Heart right ventricle (tissue), 16 donors: Measurements from ENCODE around the gene NAP1L1. TPM values are rescaled to one million over a fixed set of nuclear protein-coding genes. Genes with fewer than 3 reads are reported as not detected.
A peak's percentile ranks its signal among the peaks of the same experiment; 100 is the strongest.

Experiments used
- ATAC-seq, 8 donors: fragments of 200-7000 bp; cut with Tn5 transposase; one replicate each; pipeline ENCODE4 v1.9.1; 2020; ENCODE audit warnings: mild to moderate bottlenecking in 8 of 8, moderate library complexity in 8 of 8, moderate number of reproducible peaks in 1 of 8
- DNase-seq, 2 donors: peaks; one replicate each; pipeline ENCODE4 v3.0.0-alpha.2; 2020
- H3K27ac ChIP-seq, 10 donors: fragments of 200-600 bp; sonication (generic) in 2 of 10; one replicate each; pipeline versions ENCODE4 v1.5.0 to v1.8.0; 2020 to 2022; ENCODE audit warnings: mild to moderate bottlenecking in 3 of 10
- H3K27me3 ChIP-seq, 7 donors: fragments of 200-600 bp; one replicate each; pipeline ENCODE4 v1.8.0; 2021 to 2022; ENCODE audit warnings: mild to moderate bottlenecking in 2 of 7
- H3K36me3 ChIP-seq, 9 donors: fragments of 200-600 bp; sonication (generic) in 1 of 9; one replicate each; pipeline versions ENCODE4 v1.5.0 to v1.8.0; 2020 to 2022; ENCODE audit warnings: mild to moderate bottlenecking in 2 of 9
- H3K4me1 ChIP-seq, 9 donors: fragments of 200-600 bp; sonication (generic) in 1 of 9; one replicate each; pipeline versions ENCODE4 v1.5.0 to v1.8.0; 2020 to 2022; ENCODE audit warnings: mild to moderate bottlenecking in 4 of 9
- H3K4me3 ChIP-seq, 10 donors: fragments of 200-600 bp; sonication (generic) in 2 of 10; one replicate each; pipeline versions ENCODE4 v1.5.0 to v1.8.0; 2020 to 2022; ENCODE audit warnings: mild to moderate bottlenecking in 7 of 10, moderate library complexity in 2 of 10
- H3K9me3 ChIP-seq, 11 donors: fragments of 200-600 bp in 10 of 11; sonication (generic) in 2 of 11; one replicate each; pipeline versions ENCODE4 v1.5.0 to v1.8.0; 2013 to 2022; ENCODE audit warnings: mild to moderate bottlenecking in 2 of 11, control low read depth in 1 of 11, moderate library complexity in 1 of 11
- WGBS, 2 donors: extraction: QIAGEN DNeasy Blood & Tissue Kit; methylation state at CpG; one replicate each; pipeline ENCODE4 v1.1.7; 2013; ENCODE audit warnings: inconsistent platforms in 1 of 2; 5-methylcytosine and 5-hydroxymethylcytosine counted together
- intact Hi-C, 10 donors: fragments of 100-400 bp; cut with DNase I; formaldehyde crosslinking; loops; one replicate each; pipeline versions ENCODE4 v1.11.1 to v1.14.2; 2022
- polyA plus RNA-seq, 2 donors: library from polyadenylated mRNA; stranded (reverse); fragments of 200-250 nt; gene quantifications; one replicate each; pipeline ENCODE4 v1.2.3, GENCODE V29; 2013
- total RNA-seq, 10 donors: library from RNA; stranded (reverse); fragmentation: NEBNext Ultra II Directional in 3 of 10; extraction: Animal tissue kit (Norgen Biotek cat#: 25700) in 3 of 10; gene quantifications; one replicate each; pipeline versions ENCODE4 v1.2.1 to v1.2.4, GENCODE V29; 2021 to 2023
- TF ChIP-seq, protein P1 (sequence below), 9 donors: fragments of 200-600 bp; sonication (generic) in 2 of 9; IDR thresholded peaks; one replicate each; pipeline versions ENCODE4 v1.5.0 to v1.8.0; 2021 to 2022; ENCODE audit warnings: antibody characterized with exemption in 9 of 9, mild to moderate bottlenecking in 5 of 9, moderate library complexity in 1 of 9
- donor health status: Arrhythmogenic right ventricular cardiomyopathy.
- donor health status: ischemic (EF 13 %, LVEDD 7.1; RV severe dilation, severe dysfunction).
- donor health status: healthy with polysubstance abuse.
- donor health status: DM: no; HTN: yes; CAD: no.
- donor health status: DM: no; HTN: no; CAD: no.
- donor health status: ischemic (EF 25% LVEDD 6.9; RV normal size, moderate dysfunction).
- donor health status: ischemic (EF 25% LVEDD 5.7; RV mildly dilated, moderate dysfunction).
- donor health status: healthy.
- donor health status: DM: yes; HTN: yes; CAD: no.
- donor health status: Ischemic cardiomyopathy.
- donor health status: ischemic (EF 35%, LVEDD 5.7; RV mildly dilated, moderate dysfunction).
- donor health status: nonischemic (EF 11% LVEDD 7.7; RV severe dilation, severe dysfunction).
- donor health status: DM: yes; HTN: yes; CAD: no.
- donor health status: PGD.
- donor health status: ischemic (EF 29% LVEDD 5.4; RV normal size, mild dysfunction).
- donor health status: nonischemic (EF 23%, LVEDD 6.1; RV moderate dilation, normal function).

Gene NAP1L1
- total and polyA plus RNA-seq, 12 donors = 164 to 363 (median 254) TPM

DNA sequence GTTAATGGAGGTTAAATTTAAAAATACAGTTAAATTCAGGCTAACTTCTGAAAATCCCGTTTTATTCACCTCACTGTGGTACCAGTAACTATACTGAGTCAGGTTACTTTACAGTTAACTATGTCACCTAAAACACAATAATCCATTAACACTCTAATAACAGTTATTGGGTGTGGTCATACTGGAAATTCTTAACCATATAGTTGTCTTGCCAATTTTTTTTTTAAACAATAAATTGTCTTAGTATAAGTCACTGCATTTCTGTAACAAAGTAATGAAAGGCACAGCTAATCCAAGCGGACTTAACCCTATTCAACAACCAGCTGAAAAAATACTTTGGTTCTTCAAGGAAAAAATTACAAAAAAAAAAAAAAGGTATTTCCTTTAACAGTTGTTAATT is 36.7 kb downstream of the NAP1L1 start:
- DNase-seq (no peak), ATAC-seq (no peak)
- Histone ChIP-seq H3K36me3 (peaks cover 0 to 98% (median 42%) of the 10 kb centered on the region in 9 donors), H3K9me3 (no peaks in the 10 kb centered on the region), H3K4me1 (peaks cover 0 to 4% (median 0%) of the 10 kb centered on the region in 9 donors), H3K27me3 (no peaks in the 10 kb centered on the region), H3K4me3 (no peak overlapping the region), H3K27ac (no peak overlapping the region)
- intact Hi-C loops = no loop called here
- WGBS, 2 donors = 86 to 92% methylated on average over 2 of the region's 2 CpGs
- TF ChIP-seq, protein P1, sequence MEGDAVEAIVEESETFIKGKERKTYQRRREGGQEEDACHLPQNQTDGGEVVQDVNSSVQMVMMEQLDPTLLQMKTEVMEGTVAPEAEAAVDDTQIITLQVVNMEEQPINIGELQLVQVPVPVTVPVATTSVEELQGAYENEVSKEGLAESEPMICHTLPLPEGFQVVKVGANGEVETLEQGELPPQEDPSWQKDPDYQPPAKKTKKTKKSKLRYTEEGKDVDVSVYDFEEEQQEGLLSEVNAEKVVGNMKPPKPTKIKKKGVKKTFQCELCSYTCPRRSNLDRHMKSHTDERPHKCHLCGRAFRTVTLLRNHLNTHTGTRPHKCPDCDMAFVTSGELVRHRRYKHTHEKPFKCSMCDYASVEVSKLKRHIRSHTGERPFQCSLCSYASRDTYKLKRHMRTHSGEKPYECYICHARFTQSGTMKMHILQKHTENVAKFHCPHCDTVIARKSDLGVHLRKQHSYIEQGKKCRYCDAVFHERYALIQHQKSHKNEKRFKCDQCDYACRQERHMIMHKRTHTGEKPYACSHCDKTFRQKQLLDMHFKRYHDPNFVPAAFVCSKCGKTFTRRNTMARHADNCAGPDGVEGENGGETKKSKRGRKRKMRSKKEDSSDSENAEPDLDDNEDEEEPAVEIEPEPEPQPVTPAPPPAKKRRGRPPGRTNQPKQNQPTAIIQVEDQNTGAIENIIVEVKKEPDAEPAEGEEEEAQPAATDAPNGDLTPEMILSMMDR (IDR thresholded peaks at IDR 0.05) = no peak

DNA sequence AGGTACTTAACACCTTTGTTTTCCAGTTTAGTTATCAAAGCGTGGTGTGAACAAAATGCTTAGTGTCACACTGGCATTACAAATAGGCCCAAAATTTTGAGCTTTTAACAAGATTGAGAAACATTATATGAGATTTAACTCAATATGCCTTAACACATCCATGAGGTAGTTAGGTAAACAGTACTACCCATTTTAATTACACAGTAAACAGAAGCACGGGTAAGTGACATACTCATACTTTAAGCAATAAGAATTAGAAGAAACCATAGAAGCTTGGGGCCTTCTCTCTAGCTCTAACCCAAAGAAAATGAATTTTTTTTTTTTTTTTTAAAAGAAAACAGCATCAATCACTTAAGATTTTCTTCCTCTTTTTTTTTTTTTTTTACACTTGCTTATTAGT is 37.4 kb downstream of the NAP1L1 start:
- WGBS, 2 donors = 86 to 90% methylated on average over 2 of the region's 2 CpGs
- H3K27me3 ChIP-seq = no peaks in the 10 kb centered on the region
- DNase-seq (no peak), ATAC-seq (no peak)
- H3K36me3 ChIP-seq = peaks cover 0 to 95% (median 35%) of the 10 kb centered on the region in 9 donors
- H3K27ac ChIP-seq = peak overlapping the region in 1 of 10 donors; percentile 13
- H3K4me1 ChIP-seq = peaks cover 0 to 4% (median 0%) of the 10 kb centered on the region in 9 donors
- intact Hi-C loops = no loop called here
- TF ChIP-seq, protein P1 (IDR thresholded peaks at IDR 0.05) = no peak
- no peaks in the 10 kb centered on the region for H3K9me3 ChIP-seq
- no peak overlapping the region for H3K4me3 ChIP-seq

DNA sequence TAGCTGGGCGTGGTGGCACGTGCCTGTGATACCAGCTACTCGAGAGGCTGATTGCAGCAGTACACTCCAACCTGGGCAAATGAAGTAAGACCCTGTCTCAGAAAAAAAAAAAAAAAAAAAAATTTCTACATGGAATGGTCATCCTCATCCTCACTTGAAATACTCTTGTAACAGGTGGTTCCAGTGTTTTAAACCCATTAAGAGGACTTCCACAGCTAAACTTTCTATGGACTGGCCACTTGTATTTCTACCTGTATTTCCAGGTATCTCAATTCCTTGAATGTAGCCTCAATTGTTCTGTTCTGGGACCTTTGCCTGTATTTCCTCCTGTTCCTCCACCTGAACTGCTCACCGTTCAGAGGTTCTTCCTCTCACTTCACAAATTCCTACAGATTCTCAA is 41.1 kb downstream of the NAP1L1 start:
- H3K36me3 ChIP-seq = peaks cover 0 to 58% (median 4%) of the 10 kb centered on the region in 9 donors
- no peaks in the 10 kb centered on the region for H3K27me3 ChIP-seq
- H3K9me3 ChIP-seq = no peaks in the 10 kb centered on the region
- TF ChIP-seq, protein P1 (IDR thresholded peaks at IDR 0.05) = no peak
- no peak overlapping the region for H3K4me3 ChIP-seq
- WGBS, 2 donors = 96% methylated on average over 4 of the region's 4 CpGs
- H3K4me1 ChIP-seq = peaks cover 0 to 4% (median 0%) of the 10 kb centered on the region in 9 donors
- H3K27ac ChIP-seq = no peak overlapping the region
- intact Hi-C loops = no loop called here
- DNase-seq (no peak), ATAC-seq (no peak)

DNA sequence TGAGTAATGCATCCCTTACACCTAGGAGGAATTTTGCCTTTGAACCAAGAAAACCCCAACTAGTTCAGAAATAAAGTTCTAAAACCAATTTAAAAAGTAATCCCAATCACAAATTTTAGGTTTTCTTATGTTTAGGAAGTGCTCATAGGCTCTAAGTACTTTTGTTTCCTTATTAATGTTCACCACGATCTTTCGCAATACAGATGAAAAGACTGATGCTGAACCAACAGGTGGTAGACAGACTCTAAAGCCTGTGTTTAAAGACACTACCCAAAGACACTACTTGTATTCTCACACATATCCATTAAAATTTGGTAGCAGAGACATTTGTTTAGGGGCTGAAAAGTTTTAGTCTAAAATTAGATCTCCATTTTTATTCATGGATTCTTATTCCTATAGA is 42.3 kb downstream of the NAP1L1 start:
- WGBS, 2 donors = 87 to 88% methylated on average over 2 of the region's 2 CpGs
- intact Hi-C loops = no loop called here
- ATAC-seq (no peak), DNase-seq (no peak)
- H3K27ac ChIP-seq = no peak overlapping the region
- no peaks in the 10 kb centered on the region for H3K27me3 ChIP-seq
- H3K4me1 ChIP-seq = peaks cover 0 to 8% (median 2%) of the 10 kb centered on the region in 9 donors
- H3K9me3 ChIP-seq = no peaks in the 10 kb centered on the region
- TF ChIP-seq, protein P1 (IDR thresholded peaks at IDR 0.05) = no peak
- H3K4me3 ChIP-seq = no peak overlapping the region
- H3K36me3 ChIP-seq = peaks cover 0 to 46% (median 4%) of the 10 kb centered on the region in 9 donors
